Left kidney (tissue), 2 donors: ENCODE results near the gene COL19A1. TPM values are rescaled to one million over a fixed set of nuclear protein-coding genes. Genes with fewer than 3 reads are reported as not detected.
"Not testable (repeated sequence)": the region's sequence is repeated elsewhere in the genome, so short reads cannot be mapped to it uniquely, and the experiment has no call there.

ENCODE experiments used
- DNase-seq: peaks from one replicate; pipeline ENCODE4 v3.0.0-alpha.2; 2013
- polyA plus RNA-seq: library from polyadenylated mRNA; unstranded; fragments of 120-200 nt; gene quantifications from one replicate; pipeline ENCODE4 v1.2.1, GENCODE V29; 2013; ENCODE audit not compliant: insufficient read length

The COL19A1 gene
- polyA plus RNA-seq, 1 donor: 4.0 TPM

DNA sequence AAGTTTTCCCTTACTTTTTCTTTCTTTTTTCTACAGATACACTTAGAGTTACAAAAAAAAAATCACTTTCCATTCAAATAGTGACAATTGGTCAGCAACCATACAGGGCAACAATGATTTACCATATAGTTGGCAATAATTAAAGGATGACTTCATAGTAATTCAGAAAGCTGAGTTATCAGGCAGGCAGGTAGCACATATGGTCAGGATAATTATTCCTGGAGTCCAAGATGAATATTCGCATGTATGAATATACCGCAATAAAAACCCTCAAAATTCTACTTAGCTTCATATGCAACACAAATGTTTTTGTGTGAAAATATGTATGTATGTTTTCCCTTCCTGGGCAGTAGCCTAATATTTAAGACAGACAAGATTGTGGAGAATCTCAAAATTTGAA is 34.5 kb downstream of the COL19A1 start:
- DNase-seq: no peak

DNA sequence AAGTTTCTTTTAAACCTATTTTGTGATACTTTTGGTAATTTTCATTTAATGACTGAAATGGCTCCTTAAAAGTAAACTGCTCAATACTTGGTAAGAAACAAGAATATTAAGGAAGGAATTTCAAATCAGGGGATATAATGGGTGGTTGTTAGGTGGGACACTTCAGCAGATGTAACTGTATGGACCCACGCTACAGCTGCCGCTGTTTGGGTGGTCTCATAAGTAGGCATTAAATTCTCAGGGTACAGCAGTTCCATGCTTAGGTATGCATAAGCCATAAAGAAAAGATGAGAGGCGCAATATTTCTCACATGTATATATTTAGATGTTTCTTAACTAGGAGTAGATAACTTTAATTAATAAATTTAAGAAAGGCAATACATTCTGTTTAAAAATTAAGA is 35.0 kb downstream of the COL19A1 start:
- DNase-seq: no peak

DNA sequence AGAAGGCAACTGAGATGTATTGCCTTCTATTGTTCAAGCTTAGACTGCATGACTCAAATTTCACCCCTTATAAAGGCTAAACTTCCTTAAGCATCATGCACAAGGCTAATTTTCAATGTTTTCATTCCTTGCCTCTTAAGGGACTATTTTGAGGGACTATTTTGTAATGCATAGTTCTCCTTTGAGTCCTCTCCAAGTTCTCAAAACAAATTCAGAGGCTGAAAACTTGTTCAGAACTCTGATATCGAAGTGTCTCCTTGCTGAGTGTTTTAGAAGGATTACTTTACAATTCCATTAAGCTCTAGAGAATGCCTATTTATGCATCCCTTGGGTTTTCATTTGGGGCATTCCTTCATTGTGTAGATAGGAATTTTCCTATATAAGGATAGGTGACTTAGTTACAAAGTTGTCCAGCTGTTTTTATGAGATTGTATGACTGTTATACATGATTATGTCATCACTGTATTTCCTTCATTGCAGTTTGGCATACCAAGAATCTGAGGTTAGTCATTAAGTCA is 41.7 kb downstream of the COL19A1 start:
- DNase-seq: no peak

DNA sequence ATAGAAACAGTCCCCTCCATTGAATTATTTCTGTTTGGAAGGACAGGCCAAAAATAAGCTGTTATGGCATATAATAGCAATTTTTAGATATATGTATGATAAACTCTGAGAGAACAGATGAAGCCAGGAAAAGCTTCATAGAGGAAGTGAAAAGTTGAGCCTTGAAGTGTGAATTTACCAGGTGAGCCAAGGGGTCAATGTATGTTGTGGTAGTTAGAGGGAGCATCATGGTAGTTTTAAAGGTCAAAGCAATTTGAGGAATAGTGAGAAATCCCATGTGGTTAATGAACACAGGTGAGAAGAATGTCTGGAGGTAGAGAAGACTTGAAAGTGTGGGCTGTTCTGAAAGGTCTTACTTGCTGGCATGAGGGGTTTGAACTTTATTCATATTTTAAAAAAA is 47.0 kb downstream of the COL19A1 start:
- DNase-seq: no peak

DNA sequence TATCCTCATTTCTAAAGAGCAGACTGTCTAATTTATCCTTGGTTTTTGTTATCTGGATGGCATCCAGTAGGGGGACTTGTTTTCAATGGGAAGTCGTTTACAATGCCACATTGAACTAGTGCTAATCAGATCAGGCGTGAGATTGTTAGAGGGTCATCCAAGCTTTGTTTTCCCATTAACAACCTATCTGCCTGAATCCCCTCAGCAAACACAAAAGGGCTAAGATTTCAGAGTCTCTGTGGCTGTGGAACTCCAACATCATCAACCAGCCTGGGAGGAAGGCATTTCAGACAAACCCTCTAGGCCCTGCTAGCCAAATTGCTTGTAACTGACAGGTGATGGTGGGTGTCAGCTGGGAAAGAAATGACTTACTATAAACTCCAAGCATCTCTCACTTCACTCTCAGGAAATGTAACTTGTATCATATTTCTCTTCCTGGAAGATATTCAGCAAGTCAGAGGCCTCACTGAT is 47.7 kb downstream of the COL19A1 start:
- no peak for DNase-seq

DNA sequence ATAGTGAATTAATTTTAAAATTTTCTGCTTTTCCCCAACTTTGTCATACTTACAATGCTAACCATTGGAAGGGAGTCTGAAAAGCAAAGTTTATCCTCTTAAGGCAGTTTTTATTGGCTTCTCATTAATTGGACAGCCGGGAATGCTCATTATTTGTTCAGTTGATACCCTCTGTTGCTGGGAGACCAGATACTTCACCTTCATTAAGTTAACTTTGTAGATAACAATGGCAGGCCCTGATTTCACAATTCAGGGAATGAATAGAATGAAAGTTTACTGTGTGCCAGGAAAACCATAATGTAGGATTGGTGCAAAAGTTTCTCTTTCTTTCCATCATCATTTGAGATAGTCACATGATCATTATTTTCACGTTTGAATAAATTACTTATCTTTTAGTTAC is 49.0 kb downstream of the COL19A1 start:
- DNase-seq: no peak

DNA sequence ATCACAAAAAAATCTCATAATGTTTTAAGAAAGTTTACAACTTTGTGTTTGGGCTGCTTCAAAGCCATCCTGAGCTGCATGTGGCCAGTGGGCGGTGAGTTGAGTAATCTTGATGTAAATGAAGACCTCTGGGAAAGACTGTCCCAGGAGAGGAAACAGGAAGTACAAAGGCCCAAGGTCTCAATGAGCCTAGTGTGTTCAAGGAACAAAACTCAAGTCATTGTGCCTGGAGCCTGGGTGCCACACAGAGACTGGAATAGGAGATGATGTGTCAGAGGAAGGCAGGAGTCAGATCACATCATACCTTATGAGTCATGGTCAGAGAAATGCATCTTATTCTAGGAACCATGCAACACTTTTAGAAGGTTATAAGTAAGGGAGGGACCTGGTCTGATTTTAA is 51.5 kb downstream of the COL19A1 start:
- no peak for DNase-seq

DNA sequence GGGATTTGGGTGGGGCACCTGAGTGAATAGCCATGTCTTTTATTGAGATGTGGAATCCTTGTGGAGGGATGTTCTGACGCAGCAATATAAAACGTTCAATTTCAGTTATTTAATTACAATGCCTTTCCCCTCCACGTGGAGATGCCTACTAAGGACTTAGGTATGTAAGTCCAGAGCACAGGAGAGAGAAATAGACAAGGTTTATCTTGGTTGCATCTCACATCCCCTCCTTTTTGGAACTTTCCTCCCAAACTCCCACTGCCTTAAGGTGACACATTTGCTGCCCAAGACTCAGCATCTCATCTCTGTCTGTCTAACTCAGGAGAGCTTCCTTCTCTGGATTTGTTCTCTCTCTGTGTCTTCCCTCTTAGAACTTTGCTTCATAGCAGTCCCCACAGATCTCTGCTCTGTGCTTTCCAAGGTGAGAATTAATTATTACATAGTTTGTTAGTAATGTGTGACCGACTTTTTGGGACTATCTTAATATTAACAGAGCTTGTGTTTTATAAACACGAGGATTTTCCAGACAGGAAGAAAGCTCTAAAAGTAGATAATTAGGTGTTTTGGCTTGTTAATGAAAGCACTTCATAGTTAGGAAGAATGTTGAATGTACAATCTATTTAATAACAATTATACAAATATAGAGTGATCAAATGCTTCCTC is 52.6 kb downstream of the COL19A1 start:
- DNase-seq: no peak

DNA sequence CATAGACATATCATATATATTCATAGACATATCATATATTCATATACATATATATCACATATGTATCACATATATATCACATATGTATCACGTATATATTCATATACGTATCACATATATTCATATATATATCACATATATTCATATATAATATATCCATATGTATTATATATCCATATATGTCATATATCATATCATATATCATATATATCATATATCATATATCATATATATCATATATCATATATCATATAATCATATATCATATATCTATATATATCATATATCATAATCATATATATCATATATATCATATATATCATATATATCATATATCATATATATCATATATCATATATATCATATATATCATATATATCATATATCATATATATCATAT is 54.7 kb downstream of the COL19A1 start:
- not testable (repeated sequence) for DNase-seq

DNA sequence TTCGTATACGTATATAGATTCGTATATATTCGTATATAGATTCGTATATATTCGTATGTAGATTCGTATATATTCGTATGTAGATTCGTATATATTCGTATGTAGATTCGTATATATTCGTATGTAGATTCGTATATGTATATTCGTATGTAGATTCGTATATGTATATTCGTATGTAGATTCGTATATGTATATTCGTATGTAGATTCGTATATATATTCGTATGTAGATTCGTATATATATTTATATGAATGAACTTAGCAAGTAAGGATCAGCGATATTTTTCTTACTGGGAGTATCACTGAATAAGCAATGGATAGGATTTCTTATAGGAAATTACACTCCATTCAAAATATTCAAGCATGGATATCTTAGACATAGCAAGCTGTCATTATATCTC is 55.3 kb downstream of the COL19A1 start:
- DNase-seq: not testable (repeated sequence)

DNA sequence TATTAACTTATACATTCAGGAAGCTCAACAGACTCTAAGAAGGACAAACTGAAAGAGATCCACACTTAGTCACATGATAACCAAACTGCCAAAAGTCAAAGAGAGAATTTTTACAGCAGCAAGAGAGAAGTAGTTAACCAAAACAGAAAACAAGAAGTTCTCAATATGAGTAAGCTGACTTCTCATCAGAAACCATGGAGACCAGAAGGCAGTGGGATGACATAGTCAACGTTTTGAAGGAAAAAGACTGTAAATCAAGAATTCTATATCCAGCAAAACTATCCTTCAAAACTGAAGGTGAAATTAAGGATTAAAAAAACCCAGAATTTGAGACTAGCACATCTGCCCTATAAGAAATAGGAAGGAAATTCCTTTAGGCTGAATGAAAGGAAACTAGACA is 60.4 kb downstream of the COL19A1 start:
- no peak for DNase-seq

DNA sequence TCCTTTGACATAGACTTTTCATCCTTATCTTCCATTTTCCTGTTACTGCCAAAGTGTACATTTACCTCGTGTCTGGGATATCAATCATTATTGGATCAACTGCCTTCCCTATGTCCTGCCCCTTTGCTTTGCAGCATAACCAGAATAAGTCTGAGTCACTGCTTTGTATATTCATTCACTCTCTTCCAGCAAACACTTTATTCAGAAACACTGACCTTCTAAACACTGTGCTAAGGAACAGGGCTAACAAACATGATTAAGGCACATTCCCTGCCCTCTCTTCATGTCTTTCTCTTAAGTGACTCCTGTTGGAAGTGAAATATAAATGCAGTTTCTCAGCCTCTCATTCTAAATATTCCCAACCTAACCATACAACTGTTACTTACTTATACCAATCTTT is 66.9 kb downstream of the COL19A1 start:
- DNase-seq: no peak

DNA sequence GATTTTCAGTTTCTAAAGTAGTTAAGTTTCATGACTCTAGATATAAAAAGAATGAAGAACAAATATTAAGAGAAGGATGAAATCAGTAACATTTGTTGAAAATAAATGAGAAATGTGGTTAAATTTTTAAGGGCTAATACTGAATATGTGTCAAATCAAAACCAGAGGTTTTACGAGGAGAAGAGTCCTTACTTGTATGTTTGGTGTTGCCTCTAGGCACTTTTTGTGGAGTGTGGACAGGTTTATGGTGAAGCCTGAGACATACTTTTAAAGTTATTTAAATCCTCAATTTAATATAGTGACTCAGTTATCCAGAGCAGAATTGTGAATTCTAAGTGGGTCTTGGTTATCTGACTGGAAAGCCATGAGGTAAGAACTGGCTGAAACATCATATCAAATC is 68.7 kb downstream of the COL19A1 start:
- DNase-seq: no peak

DNA sequence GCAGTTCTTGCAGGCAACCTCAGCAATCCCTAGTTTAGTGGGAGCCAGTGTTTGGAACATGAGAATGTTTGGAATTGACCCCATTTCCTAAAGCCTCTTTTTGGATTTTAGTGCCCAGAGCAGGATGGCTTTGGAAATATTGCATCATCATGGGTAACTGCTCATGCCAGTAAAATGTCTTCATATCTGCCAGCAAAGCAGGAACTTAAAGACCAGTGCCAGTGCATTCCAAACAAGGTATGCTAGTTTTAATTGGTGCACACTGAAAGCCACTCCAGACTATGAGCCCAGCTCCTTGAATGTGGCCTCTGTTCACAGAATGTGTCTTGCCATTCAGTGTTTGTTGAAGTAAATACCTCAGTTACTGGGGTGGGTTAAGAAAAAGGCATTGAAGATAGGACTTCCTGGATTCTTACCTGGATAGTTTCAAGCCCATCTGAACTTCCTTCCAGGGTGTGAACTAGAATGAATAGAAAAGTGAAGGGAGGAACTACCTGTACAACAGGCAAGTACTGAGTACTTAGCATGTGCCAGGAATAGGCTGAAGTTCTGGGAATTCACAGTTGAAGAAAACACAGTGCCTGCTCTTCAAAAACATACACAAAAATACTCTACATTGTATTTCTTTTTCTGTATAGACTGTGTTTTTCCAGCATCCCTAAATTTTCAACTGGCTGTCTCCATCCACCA is 70.5 kb downstream of the COL19A1 start:
- no peak for DNase-seq

DNA sequence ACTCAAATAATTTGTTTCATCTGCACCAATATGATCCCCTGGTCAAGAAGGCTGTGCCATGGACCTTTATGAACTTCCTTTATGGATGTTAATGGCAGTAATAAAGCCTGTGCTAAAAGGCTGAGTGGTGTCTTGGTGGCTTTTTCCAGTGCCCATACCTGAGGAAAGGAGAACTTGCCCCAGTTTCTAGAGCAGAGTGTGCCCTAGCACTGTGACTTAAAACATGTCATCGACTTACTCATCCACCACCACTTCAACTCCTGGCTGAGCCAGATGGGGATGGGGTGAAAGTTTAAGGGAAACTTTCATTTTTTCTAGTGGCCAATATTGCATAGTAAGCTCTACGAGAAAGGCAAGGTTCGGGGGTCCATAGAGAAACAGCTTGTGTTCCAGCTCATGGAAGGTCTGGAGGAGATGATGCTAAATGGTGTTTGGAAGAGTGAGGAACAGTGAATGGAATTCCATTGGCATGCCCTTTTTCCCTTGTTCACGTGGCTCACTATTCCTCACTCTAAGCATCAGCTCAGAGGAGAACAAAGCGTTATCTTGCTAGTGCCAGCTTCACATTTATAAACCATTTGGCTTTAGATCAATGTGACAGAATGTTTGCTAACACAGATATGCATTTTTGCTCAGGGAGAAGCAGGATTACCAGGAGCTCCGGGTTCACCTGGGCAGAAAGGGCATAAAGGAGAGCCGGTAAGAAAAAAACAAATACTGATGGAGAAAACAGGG is 71.2 kb downstream of the COL19A1 start:
- DNase-seq: no peak

DNA sequence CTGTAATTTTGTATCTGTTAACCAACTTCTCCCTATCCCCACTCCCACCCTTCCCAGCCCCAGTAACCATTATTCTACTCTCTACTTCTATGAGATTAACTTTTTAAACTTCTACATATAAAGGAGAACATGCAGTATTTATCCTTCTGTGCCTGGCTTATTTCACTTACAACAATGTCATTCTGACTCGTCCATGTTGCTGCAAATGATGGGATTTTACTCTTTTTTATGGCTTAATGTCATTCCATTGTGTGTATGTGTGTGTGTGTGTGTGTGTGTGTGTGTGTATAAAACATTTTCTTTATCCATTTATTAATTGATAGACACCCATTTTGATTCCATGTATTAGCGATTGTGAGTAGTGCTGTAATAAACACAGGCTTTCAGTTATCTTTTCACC is 76.1 kb downstream of the COL19A1 start:
- DNase-seq: no peak

DNA sequence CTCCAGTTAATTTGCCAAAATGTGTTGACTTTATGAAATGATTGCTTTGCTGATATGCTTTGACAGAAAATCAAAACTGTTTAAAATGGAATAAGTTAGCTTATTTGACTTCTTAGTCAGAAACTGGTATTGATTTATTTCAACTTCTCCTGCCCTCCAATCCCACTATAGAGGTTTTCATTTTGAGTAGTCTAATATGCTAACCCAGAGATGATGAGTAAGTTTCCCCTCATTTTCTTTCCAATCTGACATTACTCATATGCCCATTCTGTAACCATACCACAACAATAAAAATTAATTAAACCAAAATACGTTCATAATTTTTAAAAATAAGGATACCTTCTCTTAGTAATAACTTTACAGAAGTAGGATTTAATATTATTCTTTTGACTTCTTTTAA is 78.8 kb downstream of the COL19A1 start:
- DNase-seq: no peak

DNA sequence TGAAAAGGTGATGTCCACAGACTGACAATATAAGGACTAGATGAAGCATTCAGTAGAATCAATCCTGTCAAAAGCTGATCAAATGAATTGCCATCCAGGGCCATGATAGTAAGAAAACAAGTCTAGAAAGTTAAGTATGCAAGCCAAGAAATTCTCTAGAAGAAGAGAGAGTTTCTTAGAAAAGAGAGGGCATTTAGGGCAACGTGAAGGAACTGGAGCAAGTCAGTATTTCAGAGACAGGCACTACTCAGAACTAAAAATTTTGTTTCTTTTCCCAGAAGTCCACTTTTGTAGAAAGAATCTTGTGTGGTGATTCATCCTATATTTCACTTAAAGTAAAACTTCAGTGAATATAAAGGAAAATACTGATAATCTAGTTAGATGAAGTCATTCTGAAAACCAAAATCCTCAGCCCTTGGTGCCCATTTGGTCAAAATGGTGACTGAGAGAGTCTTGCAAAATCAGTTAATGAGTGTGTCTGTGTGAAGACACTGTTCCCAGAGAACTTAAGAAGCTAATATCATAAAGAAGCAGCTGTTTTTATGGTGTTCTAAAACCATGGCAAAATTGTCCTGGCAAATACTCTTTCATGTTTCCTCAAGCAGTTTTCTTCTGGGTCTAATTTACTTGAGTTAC is 82.2 kb downstream of the COL19A1 start:
- DNase-seq: no peak

DNA sequence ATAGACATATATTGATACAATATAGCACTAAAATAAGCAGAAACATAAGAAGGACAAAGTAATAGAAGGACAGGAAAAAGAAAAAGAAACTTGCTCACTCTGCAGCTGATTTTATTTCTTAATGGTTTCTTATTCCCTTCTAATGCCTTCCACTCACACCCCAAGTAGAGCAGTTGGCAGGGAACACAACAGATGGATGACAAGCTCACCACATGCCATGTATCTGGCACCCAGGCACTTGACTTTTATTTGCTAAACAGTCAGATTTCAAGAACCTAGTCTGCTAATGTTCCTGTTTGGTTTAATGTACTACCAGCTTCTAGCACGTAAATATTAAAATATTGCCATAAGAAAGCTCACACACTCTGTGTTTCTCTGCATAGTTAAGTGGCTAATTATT is 87.1 kb downstream of the COL19A1 start:
- DNase-seq: no peak

DNA sequence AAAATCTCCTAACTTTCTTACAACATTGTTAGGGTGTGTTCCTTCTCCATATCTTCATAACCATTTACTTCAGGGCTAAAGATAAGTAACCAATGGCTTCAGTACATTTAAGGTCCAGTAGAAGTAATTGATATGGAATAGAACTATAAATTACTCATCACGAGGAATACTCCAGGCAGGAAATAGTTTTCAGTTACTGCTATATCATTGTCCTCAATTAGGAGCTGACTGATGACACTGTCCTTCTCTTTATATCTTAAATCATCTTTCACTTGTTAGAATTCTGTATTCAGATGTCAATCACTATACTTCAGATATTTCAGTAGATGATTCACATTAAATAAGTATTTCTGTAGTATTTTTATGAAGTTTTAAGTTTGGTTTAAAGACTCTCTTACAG is 88.4 kb downstream of the COL19A1 start:
- DNase-seq: no peak

DNA sequence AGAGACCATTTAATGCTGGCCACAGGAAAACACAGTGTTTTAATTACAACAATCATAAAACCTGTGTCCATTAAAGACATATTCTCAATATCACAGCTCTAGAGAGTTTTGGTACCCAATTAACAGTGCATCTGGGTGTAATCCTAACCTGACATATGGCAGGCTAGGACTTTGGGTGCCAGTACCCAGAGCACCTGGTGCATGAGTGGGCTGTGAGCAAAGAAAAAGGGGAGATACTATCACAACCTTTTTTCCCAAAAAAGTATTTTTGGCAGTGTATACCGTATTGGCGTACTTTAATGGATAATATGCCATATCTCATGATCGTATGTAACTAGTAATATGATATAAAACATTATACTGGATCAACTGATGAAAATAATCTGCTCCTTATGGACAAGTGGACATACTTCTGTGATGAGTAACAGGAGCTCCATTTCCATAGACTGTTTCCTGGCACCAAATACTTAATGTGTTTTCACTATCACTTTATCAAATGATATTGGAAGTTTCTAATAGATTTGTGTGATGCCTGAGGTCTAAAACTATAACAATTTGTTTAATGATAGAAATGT is 91.7 kb downstream of the COL19A1 start:
- DNase-seq: no peak

DNA sequence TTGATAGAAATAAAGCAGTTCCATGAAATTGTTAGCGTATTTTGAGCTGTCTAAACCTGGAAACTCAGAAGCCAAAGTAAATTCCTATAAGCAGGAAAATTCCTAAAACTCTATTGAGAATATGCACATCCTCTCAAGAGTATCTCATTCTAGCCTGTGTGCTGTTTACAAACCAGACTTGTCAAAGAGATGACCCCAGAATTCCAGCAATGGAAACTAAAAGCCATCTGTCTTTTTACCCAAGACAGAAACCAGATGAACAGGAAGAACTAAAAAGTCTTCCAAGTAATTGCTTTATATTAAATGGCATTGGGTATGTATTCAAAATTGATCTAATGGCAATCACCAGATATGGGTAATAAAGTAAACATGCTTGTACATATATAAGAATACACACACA is 92.6 kb downstream of the COL19A1 start:
- no peak for DNase-seq
